Tibial artery (tissue), 4 donors: Measurements from ENCODE around the gene FRS2.

ENCODE experiments used
- DNase-seq, 2 donors: peaks; one replicate each; pipeline ENCODE4 v3.0.0-alpha.2; 2019
- H3K27ac ChIP-seq, 2 donors: fragments of 200-600 bp; sonication (generic) in 1 of 2; 1 replicate in 1 of 2; 2 replicates in 1 of 2; pipeline ENCODE4 v1.5.1; 2018 to 2019; ENCODE audit warnings: mild to moderate bottlenecking in 1 of 2
- H3K27me3 ChIP-seq, 2 donors: fragments of 200-600 bp; sonication (generic) in 1 of 2; one replicate each; pipeline versions ENCODE4 v1.5.1 to v1.6.0; 2016 to 2019
- H3K36me3 ChIP-seq, 3 donors: fragments of 200-600 bp; sonication (generic) in 2 of 3; one replicate each; pipeline ENCODE4 v1.5.1; 2016 to 2019; ENCODE audit warnings: mild to moderate bottlenecking in 2 of 3
- H3K4me1 ChIP-seq, 4 donors: fragments of 200-600 bp; sonication (generic) in 2 of 4; 1 replicate in 3 of 4; 2 replicates in 1 of 4; pipeline ENCODE4 v1.5.1; 2016 to 2019
- H3K4me3 ChIP-seq, 2 donors: fragments of 200-600 bp; sonication (generic) in 1 of 2; 1 replicate in 1 of 2; 2 replicates in 1 of 2; pipeline ENCODE4 v1.5.1; 2018 to 2019; ENCODE audit warnings: mild to moderate bottlenecking in 2 of 2
- H3K9me3 ChIP-seq, 3 donors: fragments of 200-600 bp; sonication (generic) in 1 of 3; one replicate each; pipeline ENCODE4 v1.5.1; 2016 to 2019
- intact Hi-C: fragments of 100-400 bp; cut with DNase I; formaldehyde crosslinking; loops from one replicate; pipeline ENCODE4 v1.15.0; 2023; ENCODE audit warnings: low total_unique reads
- TF ChIP-seq, protein P1 (sequence below), 2 experiments: fragments of 200-600 bp in 1 of 2; fragments of 450-650 bp in 1 of 2; IDR thresholded peaks; one replicate each; pipeline ENCODE4 v1.5.1; 2017 to 2019; ENCODE audit warnings: antibody characterized with exemption in 2 of 2, mild to moderate bottlenecking in 1 of 2, moderate library complexity in 1 of 2

Gene FRS2

DNA sequence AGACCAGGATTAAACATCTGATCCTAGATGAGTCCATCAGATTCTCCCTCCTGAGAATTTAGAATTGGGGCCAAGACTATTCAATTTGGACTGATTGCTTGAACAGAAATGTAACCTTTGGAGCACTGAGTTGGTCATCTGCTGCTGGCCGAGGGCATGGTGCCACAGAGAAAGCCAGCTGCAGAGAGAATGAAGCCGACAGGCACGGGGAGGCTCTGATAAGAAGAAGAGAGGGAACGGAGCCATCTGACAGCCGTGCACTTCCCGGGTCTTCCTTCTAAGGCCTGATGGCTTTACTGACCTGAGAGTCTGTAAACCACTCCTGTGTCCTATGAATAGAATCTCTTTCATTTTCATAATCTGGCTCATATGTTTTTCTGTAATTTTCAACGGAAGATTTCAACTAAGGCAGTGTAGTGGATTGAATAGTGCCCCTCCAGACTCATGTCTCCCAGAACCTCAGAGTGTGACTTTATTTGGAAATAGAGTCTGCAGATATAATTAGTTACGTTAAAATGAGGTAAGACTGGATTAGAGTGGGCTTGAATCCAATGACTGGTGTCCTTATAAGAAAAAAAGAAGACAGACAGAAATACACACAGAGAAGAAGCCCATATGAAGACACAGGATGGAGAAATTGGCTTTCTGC lies 39.1 kb upstream of the FRS2 start:
- H3K36me3 ChIP-seq: no peaks in the 10 kb centered on the region
- peaks cover 0 to 54% (median 27%) of the 10 kb centered on the region in 4 donors for H3K4me1 ChIP-seq
- no peaks in the 10 kb centered on the region for H3K9me3 ChIP-seq
- H3K27me3 ChIP-seq: no peaks in the 10 kb centered on the region
- H3K4me3 ChIP-seq: peak overlapping the region; percentile 4 to 22
- TF ChIP-seq, protein P1, sequence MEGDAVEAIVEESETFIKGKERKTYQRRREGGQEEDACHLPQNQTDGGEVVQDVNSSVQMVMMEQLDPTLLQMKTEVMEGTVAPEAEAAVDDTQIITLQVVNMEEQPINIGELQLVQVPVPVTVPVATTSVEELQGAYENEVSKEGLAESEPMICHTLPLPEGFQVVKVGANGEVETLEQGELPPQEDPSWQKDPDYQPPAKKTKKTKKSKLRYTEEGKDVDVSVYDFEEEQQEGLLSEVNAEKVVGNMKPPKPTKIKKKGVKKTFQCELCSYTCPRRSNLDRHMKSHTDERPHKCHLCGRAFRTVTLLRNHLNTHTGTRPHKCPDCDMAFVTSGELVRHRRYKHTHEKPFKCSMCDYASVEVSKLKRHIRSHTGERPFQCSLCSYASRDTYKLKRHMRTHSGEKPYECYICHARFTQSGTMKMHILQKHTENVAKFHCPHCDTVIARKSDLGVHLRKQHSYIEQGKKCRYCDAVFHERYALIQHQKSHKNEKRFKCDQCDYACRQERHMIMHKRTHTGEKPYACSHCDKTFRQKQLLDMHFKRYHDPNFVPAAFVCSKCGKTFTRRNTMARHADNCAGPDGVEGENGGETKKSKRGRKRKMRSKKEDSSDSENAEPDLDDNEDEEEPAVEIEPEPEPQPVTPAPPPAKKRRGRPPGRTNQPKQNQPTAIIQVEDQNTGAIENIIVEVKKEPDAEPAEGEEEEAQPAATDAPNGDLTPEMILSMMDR (IDR thresholded peaks at IDR 0.05): no peak
- intact Hi-C loops: loop anchor here (5.0 kb wide), 1 partner anchor 41 kb away; the partner anchor contains the start of gene FRS2
- peak overlapping the region; percentile 69 to 71 for H3K27ac ChIP-seq
- no peak for DNase-seq

DNA sequence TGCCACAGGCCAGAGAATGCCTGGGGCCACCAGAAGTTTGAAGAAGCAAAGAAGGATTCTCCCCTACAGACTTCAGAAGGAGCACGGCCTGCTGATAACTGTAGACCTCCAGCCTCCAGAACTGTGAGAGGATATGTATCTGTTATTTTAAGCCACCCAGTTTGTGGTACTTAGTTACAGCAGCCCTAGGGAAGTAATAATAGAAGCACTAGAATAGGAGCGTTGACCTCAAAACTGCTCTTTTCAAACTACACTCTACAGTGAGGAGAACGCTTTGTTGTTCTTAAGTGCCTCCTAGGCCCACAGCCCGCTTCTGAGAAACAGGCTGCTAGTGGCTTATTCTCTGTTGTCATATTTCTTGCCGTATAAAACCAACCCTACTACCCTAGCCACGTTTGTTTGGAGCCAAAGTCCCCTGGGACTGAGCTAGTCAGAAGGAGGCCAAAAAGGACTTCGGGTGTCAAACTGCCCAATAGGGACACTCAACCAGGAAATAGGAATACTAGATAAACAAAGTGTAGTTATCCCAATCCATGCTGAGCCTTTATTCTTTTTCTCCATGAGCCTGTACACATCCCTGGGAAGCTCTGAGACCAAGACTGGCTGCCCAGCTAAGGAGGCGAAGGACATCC lies 38.5 kb upstream of the FRS2 start:
- TF ChIP-seq, protein P1 (IDR thresholded peaks at IDR 0.05): no peak
- intact Hi-C loops: loop anchor here (5.0 kb wide), 1 partner anchor 41 kb away; the partner anchor contains the start of gene FRS2
- Histone ChIP-seq H3K9me3 (no peaks in the 10 kb centered on the region), H3K4me1 (peaks cover 0 to 61% (median 31%) of the 10 kb centered on the region in 4 donors), H3K36me3 (no peaks in the 10 kb centered on the region), H3K27me3 (no peaks in the 10 kb centered on the region), H3K4me3 (peak overlapping the region in 1 of 2 donors; percentile 4), H3K27ac (peak overlapping the region; percentile 69 to 71)
- DNase-seq: no peak

DNA sequence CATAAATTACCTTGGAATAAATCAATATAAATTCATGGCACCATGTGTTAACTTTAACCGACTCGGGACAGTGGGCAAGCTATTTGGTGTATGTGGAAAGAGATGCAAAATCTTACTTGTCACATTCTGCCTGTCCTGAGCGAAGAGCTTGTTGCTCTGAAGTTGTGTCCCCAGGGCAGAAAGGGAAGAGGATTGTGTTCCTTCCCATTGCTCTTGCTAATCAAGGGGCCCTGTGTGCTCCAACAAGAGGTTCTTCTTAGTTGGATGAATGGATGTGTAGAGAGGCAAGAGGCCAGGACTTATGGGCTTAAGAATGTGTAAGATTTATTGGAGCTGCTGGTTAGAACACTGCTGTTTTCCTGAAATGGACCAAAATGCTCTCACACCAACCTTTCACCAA lies 36.5 kb upstream of the FRS2 start:
- Histone ChIP-seq H3K27me3 (no peaks in the 10 kb centered on the region), H3K27ac (peak overlapping the region in 1 of 2 donors; percentile 63), H3K36me3 (no peaks in the 10 kb centered on the region), H3K9me3 (no peaks in the 10 kb centered on the region), H3K4me3 (no peak overlapping the region), H3K4me1 (peaks cover 0 to 59% (median 31%) of the 10 kb centered on the region in 4 donors)
- intact Hi-C loops: loop anchor here (5.0 kb wide), 1 partner anchor 39 kb away; the partner anchor contains the start of gene FRS2
- DNase-seq: no peak
- TF ChIP-seq, protein P1 (IDR thresholded peaks at IDR 0.05): no peak

DNA sequence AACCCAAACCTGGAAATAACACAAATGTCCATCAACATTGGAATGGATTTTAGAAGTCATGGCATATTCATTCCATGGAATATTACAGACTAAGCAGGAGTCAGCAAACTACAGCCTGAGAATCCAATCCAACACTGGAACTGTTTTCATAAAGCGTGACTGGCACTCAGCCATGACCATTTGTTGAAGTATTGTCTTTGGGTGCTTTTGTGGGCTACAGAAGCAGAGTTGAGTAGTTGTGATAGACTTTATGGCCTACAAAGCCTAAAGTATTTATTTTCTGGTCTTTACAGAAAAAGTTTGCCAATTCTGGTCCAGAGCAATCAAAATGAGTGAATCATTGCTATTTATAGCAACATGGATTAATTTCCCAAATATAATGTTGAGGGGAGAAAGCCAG lies 34.5 kb upstream of the FRS2 start:
- TF ChIP-seq, protein P1 (IDR thresholded peaks at IDR 0.05): no peak
- intact Hi-C loops: no loop called here
- DNase-seq: no peak
- Histone ChIP-seq H3K9me3 (no peaks in the 10 kb centered on the region), H3K27me3 (no peaks in the 10 kb centered on the region), H3K4me1 (peaks cover 0 to 49% (median 30%) of the 10 kb centered on the region in 4 donors), H3K27ac (peak overlapping the region; percentile 62 to 63), H3K36me3 (no peaks in the 10 kb centered on the region), H3K4me3 (no peak overlapping the region)

DNA sequence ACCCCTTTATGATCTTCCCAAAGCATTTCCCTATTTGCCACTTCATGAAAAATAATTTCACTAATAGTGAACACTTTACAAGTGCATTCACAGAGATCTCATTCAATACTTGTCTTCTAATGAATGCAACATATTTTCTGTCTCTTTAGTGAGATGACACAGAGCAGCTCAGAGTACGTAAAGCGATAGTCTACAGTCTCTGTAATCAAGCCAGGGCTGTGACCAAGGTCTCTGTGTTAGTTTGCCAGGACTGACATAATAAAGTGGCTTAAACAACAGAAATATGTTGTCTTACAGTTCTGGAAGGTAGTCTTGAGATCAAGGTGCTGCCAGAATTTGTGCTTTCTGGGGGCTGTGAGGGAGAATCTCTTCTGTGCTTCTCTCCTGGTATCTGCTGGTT lies 33.1 kb upstream of the FRS2 start:
- TF ChIP-seq, protein P1 (IDR thresholded peaks at IDR 0.05): no peak
- Histone ChIP-seq H3K4me3 (no peak overlapping the region), H3K36me3 (no peaks in the 10 kb centered on the region), H3K9me3 (no peaks in the 10 kb centered on the region), H3K27ac (peak overlapping the region in 1 of 2 donors; percentile 62), H3K4me1 (peaks cover 0 to 35% (median 21%) of the 10 kb centered on the region in 4 donors), H3K27me3 (no peaks in the 10 kb centered on the region)
- intact Hi-C loops: no loop called here
- no peak for DNase-seq
